WI38 (cell line): ENCODE measurements around the gene INTS1.

Experiments used
- H3K4me3 ChIP-seq: 2 replicates; pipeline ENCODE4 v1.5.1; 2011; ENCODE audit warnings: low read depth, mild to moderate bottlenecking, control low read depth, low read length
- TF ChIP-seq, protein P1 (sequence below): IDR thresholded peaks from 2 replicates; pipeline ENCODE4 v1.5.1; 2012; ENCODE audit warnings: low read depth, mild to moderate bottlenecking, control low read depth, low read length

INTS1 gene, protein sequence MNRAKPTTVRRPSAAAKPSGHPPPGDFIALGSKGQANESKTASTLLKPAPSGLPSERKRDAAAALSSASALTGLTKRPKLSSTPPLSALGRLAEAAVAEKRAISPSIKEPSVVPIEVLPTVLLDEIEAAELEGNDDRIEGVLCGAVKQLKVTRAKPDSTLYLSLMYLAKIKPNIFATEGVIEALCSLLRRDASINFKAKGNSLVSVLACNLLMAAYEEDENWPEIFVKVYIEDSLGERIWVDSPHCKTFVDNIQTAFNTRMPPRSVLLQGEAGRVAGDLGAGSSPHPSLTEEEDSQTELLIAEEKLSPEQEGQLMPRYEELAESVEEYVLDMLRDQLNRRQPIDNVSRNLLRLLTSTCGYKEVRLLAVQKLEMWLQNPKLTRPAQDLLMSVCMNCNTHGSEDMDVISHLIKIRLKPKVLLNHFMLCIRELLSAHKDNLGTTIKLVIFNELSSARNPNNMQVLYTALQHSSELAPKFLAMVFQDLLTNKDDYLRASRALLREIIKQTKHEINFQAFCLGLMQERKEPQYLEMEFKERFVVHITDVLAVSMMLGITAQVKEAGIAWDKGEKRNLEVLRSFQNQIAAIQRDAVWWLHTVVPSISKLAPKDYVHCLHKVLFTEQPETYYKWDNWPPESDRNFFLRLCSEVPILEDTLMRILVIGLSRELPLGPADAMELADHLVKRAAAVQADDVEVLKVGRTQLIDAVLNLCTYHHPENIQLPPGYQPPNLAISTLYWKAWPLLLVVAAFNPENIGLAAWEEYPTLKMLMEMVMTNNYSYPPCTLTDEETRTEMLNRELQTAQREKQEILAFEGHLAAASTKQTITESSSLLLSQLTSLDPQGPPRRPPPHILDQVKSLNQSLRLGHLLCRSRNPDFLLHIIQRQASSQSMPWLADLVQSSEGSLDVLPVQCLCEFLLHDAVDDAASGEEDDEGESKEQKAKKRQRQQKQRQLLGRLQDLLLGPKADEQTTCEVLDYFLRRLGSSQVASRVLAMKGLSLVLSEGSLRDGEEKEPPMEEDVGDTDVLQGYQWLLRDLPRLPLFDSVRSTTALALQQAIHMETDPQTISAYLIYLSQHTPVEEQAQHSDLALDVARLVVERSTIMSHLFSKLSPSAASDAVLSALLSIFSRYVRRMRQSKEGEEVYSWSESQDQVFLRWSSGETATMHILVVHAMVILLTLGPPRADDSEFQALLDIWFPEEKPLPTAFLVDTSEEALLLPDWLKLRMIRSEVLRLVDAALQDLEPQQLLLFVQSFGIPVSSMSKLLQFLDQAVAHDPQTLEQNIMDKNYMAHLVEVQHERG (N-terminal part only)

DNA sequence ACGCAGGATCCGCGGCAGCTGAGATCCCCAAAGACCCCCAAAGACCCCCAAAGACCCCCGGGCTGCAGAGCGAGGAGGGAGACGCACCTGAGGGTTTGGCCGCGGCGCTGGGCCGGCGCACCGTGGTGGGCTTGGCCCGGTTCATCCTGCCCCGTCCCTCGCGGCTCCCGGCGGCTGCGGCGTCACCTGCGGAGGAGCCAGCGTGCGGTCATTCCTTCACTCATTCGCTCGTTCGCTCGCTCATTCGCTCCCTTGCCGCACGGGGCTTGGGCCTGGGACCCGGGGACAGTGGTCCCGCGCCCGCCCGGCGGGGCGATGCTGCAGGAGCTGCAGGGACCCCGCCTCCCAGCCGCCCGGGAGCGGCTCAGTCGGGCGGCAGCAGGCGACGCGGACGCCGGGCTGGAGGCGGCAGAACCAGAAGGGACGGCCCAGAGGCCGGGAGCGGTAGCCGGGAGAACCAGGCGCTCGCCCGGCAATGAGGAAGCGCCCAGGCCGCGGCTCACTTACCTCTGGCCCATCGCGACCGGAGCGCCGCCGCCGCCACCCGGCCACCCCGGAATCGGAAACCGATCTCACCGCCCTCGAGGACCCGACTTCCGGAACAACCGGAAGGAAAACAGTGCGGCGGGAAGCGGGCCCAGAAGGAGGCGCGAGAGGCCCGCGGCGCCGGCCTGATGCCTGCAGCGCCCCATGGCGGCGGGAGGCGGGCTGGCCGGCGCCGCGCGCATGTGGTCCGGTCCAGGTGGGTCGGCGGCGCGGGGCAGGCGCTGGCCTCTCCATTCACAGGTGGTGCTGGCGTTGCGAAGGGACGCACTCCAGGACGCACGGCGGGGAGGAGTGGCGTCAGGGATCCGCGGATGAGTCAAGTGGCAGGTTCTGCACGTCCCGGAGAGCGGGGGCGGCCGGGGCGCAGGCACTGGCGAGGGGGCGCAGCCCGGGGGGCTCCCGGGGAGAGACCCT lies at the start of gene INTS1:
Gene INTS1, minus strand, starts transcription at position 574 of the 960 bp plus-strand sequence. Its CDS starts 429 bp downstream, at position 145.
- TF ChIP-seq, protein P1, sequence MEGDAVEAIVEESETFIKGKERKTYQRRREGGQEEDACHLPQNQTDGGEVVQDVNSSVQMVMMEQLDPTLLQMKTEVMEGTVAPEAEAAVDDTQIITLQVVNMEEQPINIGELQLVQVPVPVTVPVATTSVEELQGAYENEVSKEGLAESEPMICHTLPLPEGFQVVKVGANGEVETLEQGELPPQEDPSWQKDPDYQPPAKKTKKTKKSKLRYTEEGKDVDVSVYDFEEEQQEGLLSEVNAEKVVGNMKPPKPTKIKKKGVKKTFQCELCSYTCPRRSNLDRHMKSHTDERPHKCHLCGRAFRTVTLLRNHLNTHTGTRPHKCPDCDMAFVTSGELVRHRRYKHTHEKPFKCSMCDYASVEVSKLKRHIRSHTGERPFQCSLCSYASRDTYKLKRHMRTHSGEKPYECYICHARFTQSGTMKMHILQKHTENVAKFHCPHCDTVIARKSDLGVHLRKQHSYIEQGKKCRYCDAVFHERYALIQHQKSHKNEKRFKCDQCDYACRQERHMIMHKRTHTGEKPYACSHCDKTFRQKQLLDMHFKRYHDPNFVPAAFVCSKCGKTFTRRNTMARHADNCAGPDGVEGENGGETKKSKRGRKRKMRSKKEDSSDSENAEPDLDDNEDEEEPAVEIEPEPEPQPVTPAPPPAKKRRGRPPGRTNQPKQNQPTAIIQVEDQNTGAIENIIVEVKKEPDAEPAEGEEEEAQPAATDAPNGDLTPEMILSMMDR: peak; percentile 55; the same call in 1 of the 2 replicates
- H3K4me3 ChIP-seq: peak within 1 kb of the TSS; percentile 95

DNA sequence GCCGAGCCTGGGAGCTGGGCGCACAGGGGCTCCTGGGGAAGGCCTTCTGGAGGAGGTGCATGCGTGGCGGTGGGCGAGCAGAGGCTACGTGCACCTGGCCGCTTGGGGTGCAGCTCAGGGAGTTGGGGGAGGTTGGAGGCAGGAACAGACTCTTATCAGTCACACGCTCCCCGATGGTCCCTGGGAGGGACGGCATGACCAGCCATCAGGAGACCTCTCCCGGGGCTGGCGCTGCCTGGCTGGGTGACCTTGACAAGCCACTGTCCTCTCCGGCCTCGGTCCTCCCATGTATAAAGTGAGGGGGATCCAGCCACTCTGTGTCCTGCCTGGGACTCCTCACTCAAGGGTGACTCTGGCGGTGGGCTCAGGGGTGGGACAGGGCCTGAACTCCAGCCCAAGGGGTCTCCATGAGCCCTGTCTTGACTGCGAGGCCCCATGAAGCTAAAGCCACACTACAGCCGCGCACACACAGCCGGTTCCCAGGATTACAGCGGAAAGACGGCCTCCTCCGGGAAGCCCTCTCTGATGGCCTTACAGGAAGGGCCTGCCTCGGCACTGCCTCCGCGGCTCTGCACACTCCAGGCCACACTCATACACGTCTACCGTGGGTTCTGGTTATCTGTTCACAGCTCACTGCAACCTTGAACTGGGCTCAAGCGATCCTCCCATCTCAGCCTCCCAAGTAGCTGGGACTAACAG lies 49.5 kb upstream of the INTS1 start:
- TF ChIP-seq, protein P1: no peak
- no peak overlapping the region for H3K4me3 ChIP-seq

DNA sequence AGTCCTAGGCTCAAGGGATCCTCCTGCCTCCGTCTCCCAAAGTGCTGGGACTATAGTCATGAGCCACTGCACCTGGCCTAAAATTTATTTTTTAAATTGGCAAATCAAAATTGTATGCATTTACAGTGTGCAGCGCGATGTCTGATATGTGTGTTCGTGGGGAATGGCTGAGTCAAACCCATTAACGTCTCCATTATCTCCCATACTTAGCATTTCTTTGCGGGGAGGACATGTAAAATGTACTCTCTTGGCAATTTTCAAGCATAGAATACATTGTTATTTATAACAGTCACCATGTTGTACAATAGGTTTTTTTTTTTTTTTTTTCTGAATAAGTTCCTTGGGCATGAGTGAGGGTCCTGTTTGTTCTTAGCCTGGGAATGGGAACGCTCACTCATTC lies 48.0 kb upstream of the INTS1 start:
- TF ChIP-seq, protein P1: no peak
- H3K4me3 ChIP-seq: no peak overlapping the region

DNA sequence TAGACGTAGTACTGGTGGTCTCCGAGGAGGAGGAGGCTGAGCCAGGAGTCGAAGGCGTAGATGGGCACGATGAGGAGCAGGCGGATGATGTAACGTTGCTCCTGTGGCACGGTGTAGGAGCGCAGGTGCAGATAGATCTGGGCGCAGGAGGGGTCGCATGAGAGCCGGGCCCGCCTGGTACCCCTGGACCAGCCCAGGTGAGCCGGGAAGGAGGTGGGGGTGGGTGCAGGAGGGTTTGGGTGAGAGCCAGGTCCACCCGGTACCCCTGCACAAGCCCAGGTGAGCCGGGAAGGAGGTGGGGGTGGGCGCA lies 46.6 kb upstream of the INTS1 start:
- TF ChIP-seq, protein P1: no peak
- no peak overlapping the region for H3K4me3 ChIP-seq

DNA sequence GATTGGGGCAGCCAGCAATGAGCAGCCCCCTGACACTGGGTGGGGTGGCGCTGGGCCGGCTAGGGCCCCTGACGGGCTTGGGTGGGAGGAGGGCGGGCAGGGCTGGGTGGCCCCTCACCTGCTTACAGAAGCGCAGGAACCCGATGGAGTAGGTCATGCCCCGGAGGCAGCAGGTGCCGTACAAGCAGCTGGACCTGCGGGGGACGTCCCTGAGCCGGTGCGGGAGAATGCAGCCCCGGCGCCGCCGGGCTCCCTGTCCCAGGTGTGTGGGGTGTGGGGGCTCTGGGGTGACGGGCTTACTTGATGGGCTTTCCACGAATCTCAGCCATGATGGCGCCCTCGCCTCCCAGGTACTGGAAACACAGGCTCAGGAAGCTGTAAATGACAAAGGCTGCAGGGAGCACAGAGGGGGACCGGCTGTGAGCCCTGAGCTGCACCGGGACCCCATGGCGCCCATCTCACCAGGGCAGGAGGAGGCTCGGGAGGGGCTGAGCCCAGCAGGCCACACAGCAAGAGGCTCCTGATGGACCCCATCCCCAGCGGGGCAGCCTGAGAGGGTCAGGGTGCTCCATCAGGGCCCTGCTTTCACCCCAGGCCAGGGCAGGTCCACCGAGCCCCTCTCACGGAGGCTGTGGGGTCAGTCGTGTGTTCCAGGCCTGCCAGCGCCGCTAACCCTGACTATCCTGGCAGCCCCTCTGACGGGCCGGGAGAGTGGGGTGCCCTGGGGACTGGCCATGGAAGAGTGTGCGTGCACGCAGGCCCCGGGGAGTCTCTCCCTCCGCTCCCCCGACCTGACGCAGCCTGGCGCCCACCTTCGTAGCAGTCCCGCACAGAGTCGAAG lies 46.0 kb upstream of the INTS1 start:
- TF ChIP-seq, protein P1: no peak
- H3K4me3 ChIP-seq: no peak overlapping the region
